GM23338 (cell line): ENCODE results near the gene MAPK7. TPM values are rescaled to one million over a fixed set of nuclear protein-coding genes. Genes with fewer than 3 reads are reported as not detected.

ENCODE experiments used
- ATAC-seq: fragments of 200-7000 bp; cut with Tn5 transposase; 3 replicates; pipeline ENCODE4 v1.9.1; 2020
- DNase-seq: peaks from one replicate; pipeline ENCODE4 v3.0.0-alpha.2; 2015; ENCODE audit warnings: low spot score
- H2AFZ ChIP-seq: fragments of 200-600 bp; sonication (generic); 2 replicates; pipeline ENCODE4 v1.8.0; 2016; ENCODE audit warnings: antibody characterized with exemption, mild to moderate bottlenecking, moderate library complexity
- H3F3A ChIP-seq: fragments of 200-600 bp; sonication (generic); replicated peaks from 2 replicates; pipeline ENCODE4 v1.8.0; 2017; ENCODE audit warnings: antibody characterized with exemption, mixed run types, low read depth
- H3K27ac ChIP-seq: fragments of 200-600 bp; sonication (generic); 2 replicates; pipeline ENCODE4 v1.6.1; 2016; ENCODE audit warnings: low read depth
- H3K27me3 ChIP-seq: fragments of 200-600 bp; sonication (generic); 2 replicates; pipeline ENCODE4 v1.8.0; 2016; ENCODE audit warnings: mild to moderate bottlenecking, mixed run types, moderate library complexity; ENCODE audit not compliant: insufficient read depth
- H3K36me3 ChIP-seq: fragments of 200-600 bp; sonication (generic); 2 replicates; pipeline ENCODE4 v1.8.0; 2016; ENCODE audit warnings: mild to moderate bottlenecking; ENCODE audit not compliant: insufficient read depth
- H3K4me1 ChIP-seq: fragments of 200-600 bp; sonication (generic); 2 replicates; pipeline ENCODE4 v1.8.0; 2016; ENCODE audit warnings: mild to moderate bottlenecking, moderate library complexity; ENCODE audit not compliant: insufficient read depth
- H3K4me2 ChIP-seq: fragments of 200-600 bp; sonication (generic); 2 replicates; pipeline ENCODE4 v1.7.1; 2017; ENCODE audit warnings: mixed run types
- H3K4me3 ChIP-seq: fragments of 200-600 bp; sonication (generic); 2 replicates; pipeline ENCODE4 v1.6.1; 2016; ENCODE audit warnings: mixed run types
- H3K79me2 ChIP-seq: fragments of 200-600 bp; sonication (generic); replicated peaks from 2 replicates; pipeline ENCODE4 v1.8.0; 2017; ENCODE audit warnings: mild to moderate bottlenecking; ENCODE audit not compliant: insufficient read depth
- H3K9me2 ChIP-seq: fragments of 200-600 bp; sonication (generic); 2 replicates; pipeline ENCODE4 v1.8.0; 2017; ENCODE audit not compliant: insufficient read depth
- H4K20me1 ChIP-seq: fragments of 200-600 bp; sonication (generic); replicated peaks from 2 replicates; pipeline ENCODE4 v1.8.0; 2017; ENCODE audit warnings: mild to moderate bottlenecking; ENCODE audit not compliant: insufficient read depth
- H3K27ac Mint-ChIP-seq: 2 replicates; pipeline ENCODE4 v1.8.0; 2020; ENCODE audit warnings: inconsistent platforms, mild to moderate bottlenecking, moderate library complexity, mixed read lengths
- H3K27me3 Mint-ChIP-seq: 3 replicates; pipeline ENCODE4 v1.8.0; 2022; ENCODE audit warnings: low read depth, mild to moderate bottlenecking, moderate library complexity, mixed read lengths, inconsistent platforms; ENCODE audit not compliant: insufficient read depth, poor library complexity
- H3K36me3 Mint-ChIP-seq: 3 replicates; pipeline ENCODE4 v1.8.0; 2021; ENCODE audit warnings: low read depth, mild to moderate bottlenecking, inconsistent platforms, moderate library complexity, mixed read lengths
- H3K4me1 Mint-ChIP-seq: 3 replicates; pipeline ENCODE4 v1.8.0; 2020; ENCODE audit warnings: mild to moderate bottlenecking, inconsistent platforms, mixed read lengths
- H3K4me3 Mint-ChIP-seq: 3 replicates; pipeline ENCODE4 v1.8.0; 2021; ENCODE audit warnings: moderate library complexity, mild to moderate bottlenecking, inconsistent platforms, mixed read lengths
- H3K9me3 Mint-ChIP-seq: 3 replicates; pipeline ENCODE4 v1.8.0; 2020; ENCODE audit warnings: moderate library complexity, mild to moderate bottlenecking, inconsistent platforms, mixed read lengths
- CREB1 ChIP-seq: fragments of 250-450 bp; sonication (Bioruptor Pico); IDR thresholded peaks from 2 replicates; pipeline ENCODE4 v1.5.0; 2020; ENCODE audit warnings: low read depth, mild to moderate bottlenecking, moderate library complexity
- CTCF ChIP-seq, 2 experiments: fragments of 200-600 bp in 1 of 2; sonication (generic) in 1 of 2; conservative IDR thresholded peaks; 2 replicates each; pipeline versions ENCODE4 v1.5.1 to v1.6.1; 2016 to 2017; ENCODE audit warnings: antibody characterized with exemption in 2 of 2, low read depth in 2 of 2, mild to moderate bottlenecking in 2 of 2, moderate library complexity in 1 of 2
- EZH2phosphoT487 ChIP-seq: fragments of 200-600 bp; sonication (generic); IDR thresholded peaks from one replicate; pipeline ENCODE4 v1.8.1; 2018; ENCODE audit warnings: antibody characterized with exemption; ENCODE audit not compliant: unreplicated experiment
- JUNB ChIP-seq: IDR thresholded peaks from one replicate; pipeline ENCODE4 v1.6.1; 2016; ENCODE audit warnings: antibody characterized with exemption; ENCODE audit not compliant: unreplicated experiment
- NANOG ChIP-seq: IDR thresholded peaks from 2 replicates; pipeline ENCODE4 v1.6.1; 2016; ENCODE audit warnings: antibody characterized with exemption, borderline replicate concordance
- POLR2AphosphoS5 ChIP-seq: IDR thresholded peaks from 2 replicates; pipeline ENCODE4 v1.6.1; 2016; ENCODE audit warnings: antibody characterized with exemption, low read depth
- REST ChIP-seq: IDR thresholded peaks from one replicate; pipeline ENCODE4 v1.6.1; 2018; ENCODE audit warnings: antibody characterized with exemption; ENCODE audit not compliant: unreplicated experiment
- STAT1 ChIP-seq: IDR thresholded peaks from one replicate; pipeline ENCODE4 v1.6.1; 2016; ENCODE audit warnings: antibody characterized with exemption; ENCODE audit not compliant: unreplicated experiment
- ZNF331 ChIP-seq: fragments of 250-450 bp; sonication (Bioruptor Pico); IDR thresholded peaks from 2 replicates; pipeline ENCODE4 v1.5.0; 2020; ENCODE audit warnings: low read depth, mild to moderate bottlenecking, moderate library complexity
- polyA plus RNA-seq: library from polyadenylated mRNA; unstranded; fragments of >200 nt; fragmentation: Nextera tagmentation; extraction: Ambion mirVana; gene quantifications from 2 replicates; pipeline ENCODE4 v1.2.1, GENCODE V29; 2016
- total RNA-seq: library from RNA; depleted of rRNA; stranded (reverse); fragments of >200 nt; shearing (Covaris generic); gene quantifications from 2 replicates; pipeline ENCODE4 v1.2.3, GENCODE V29; 2014

MAPK7 gene
- total and polyA plus RNA-seq, 2 experiments from 2014 or later, result 15.5 to 53.1 TPM

DNA sequence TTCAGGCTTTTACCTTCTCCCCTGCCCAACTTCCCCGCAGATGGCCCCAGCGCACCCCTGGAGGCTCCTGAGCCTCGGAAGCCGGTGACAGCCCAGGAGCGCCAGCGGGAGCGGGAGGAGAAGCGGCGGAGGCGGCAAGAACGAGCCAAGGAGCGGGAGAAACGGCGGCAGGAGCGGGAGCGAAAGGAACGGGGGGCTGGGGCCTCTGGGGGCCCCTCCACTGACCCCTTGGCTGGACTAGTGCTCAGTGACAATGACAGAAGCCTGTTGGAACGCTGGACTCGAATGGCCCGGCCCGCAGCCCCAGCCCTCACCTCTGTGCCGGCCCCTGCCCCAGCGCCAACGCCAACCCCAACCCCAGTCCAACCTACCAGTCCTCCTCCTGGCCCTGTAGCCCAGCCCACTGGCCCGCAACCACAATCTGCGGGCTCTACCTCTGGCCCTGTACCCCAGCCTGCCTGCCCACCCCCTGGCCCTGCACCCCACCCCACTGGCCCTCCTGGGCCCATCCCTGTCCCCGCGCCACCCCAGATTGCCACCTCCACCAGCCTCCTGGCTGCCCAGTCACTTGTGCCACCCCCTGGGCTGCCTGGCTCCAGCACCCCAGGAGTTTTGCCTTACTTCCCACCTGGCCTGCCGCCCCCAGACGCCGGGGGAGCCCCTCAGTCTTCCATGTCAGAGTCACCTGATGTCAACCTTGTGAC, 3.6 kb downstream of the MAPK7 start (continued):
- TF ChIP-seq CTCF (conservative IDR thresholded peaks at IDR 0.05; ENCODE audit: low read depth in 2 of 2) (no peak), JUNB (no peak), EZH2phosphoT487 (no peak), NANOG (no peak), ZNF331 (CRISPR knock-in tag) (no peak), REST (no peak), CREB1 (CRISPR knock-in tag) (no peak)

DNA sequence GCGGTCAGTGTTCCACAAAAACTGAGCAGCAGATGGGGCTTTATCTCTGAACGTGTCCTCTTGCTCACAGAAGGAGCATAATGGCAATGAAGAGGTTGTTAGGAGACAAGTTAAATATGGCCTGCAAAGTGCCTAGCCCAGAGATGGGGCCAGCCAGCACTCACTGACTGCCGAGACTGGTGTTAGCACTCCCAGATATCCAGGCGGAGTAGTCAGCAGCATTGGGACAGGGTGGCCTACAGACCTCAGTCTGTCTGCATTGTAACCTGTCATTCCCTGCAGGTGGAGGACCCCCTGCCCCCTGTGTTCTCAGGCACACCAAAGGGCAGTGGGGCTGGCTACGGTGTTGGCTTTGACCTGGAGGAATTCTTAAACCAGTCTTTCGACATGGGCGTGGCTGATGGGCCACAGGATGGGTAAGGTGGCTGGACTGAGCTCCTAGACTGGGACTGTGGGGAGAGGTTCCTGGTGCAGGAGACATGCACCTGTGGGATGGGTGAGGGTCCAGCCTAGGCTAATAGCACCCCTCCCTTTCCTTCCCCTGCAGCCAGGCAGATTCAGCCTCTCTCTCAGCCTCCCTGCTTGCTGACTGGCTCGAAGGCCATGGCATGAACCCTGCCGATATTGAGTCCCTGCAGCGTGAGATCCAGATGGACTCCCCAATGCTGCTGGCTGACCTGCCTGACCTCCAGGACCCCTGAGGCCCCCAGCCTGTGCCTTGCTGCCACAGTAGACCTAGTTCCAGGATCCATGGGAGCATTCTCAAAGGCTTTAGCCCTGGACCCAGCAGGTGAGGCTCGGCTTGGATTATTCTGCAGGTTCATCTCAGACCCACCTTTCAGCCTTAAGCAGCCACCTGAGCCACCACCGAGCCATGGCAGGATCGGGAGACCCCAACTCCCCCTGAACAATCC, 4.5 kb downstream of the MAPK7 start:
- H3K79me2 ChIP-seq, result peaks cover 29% of the 10 kb centered on the region
- no peak for DNase-seq
- Mint-ChIP-seq H3K36me3 (peaks cover 68% of the 10 kb centered on the region), H3K27me3 (peaks cover 13% of the 10 kb centered on the region), H3K4me3 (no peak overlapping the region), H3K9me3 (no peaks in the 10 kb centered on the region; the same call in 2 of the 3 replicates), H3K27ac (no peak overlapping the region), H3K4me1 (peaks cover 34% of the 10 kb centered on the region)
- no peak overlapping the region for H3K4me2 ChIP-seq
- H3K9me2 ChIP-seq, result no peaks in the 10 kb centered on the region
- H3F3A ChIP-seq, result peaks cover 19% of the 10 kb centered on the region
- peaks cover 14% of the 10 kb centered on the region for H3K4me1 ChIP-seq
- peaks cover 13% of the 10 kb centered on the region for H4K20me1 ChIP-seq
- no peak overlapping the region for H3K27ac ChIP-seq
- no peak for ATAC-seq
- H3K27me3 ChIP-seq, result no peaks in the 10 kb centered on the region
- H3K4me3 ChIP-seq, result no peak overlapping the region
- no peak overlapping the region for H2AFZ ChIP-seq
- peaks cover 10% of the 10 kb centered on the region for H3K36me3 ChIP-seq
- TF ChIP-seq EZH2phosphoT487, result no peak
- TF ChIP-seq ZNF331 (CRISPR knock-in tag), result no peak
- TF ChIP-seq STAT1, result no peak
- TF ChIP-seq REST, result no peak
- TF ChIP-seq POLR2AphosphoS5, result no peak
